ENCODE data around the gene KCNK1. TPM values are rescaled to one million over a fixed set of nuclear protein-coding genes. Genes with fewer than 3 reads are reported as not detected.

KCNK1 gene
- total RNA-seq, 4 donors from 2014 or later, result 2.2 to 5.5 (median 3.2) TPM

GRCh38 chr1:233714631-233715217 is 100.8 kb downstream of the KCNK1 start:
- no peak overlapping the region for H3K4me3 ChIP-seq
- peaks cover 0 to 5% (median 0%) of the 10 kb centered on the region in 3 donors for H3K9me3 ChIP-seq
- H3K4me1 ChIP-seq, result no peaks in the 10 kb centered on the region
- no peak for ATAC-seq
- H3K27me3 ChIP-seq, result no peaks in the 10 kb centered on the region
- 59 to 79% methylated on average over 3 to 4 of the region's 4 CpGs for WGBS, 2 donors (ENCODE audit: low coverage in 1 of 2)
- no peak overlapping the region for H3K27ac ChIP-seq
- H3K36me3 ChIP-seq, result no peaks in the 10 kb centered on the region
- TF ChIP-seq EP300 (IDR thresholded peaks at IDR 0.05), result no peak

GRCh38 chr1:233718057-233718456 is 104.2 kb downstream of the KCNK1 start:
- H3K27ac ChIP-seq, result no peak overlapping the region
- H3K9me3 ChIP-seq, result peaks cover 0 to 5% (median 0%) of the 10 kb centered on the region in 3 donors
- no peaks in the 10 kb centered on the region for H3K4me1 ChIP-seq
- no peaks in the 10 kb centered on the region for H3K27me3 ChIP-seq
- H3K36me3 ChIP-seq, result no peaks in the 10 kb centered on the region
- 97% methylated on average over 3 of the region's 3 CpGs; no CpG with 5 or more reads in 1 of the 2 donors for WGBS, 2 donors (ENCODE audit: low coverage in 1 of 2)
- no peak for TF ChIP-seq CTCF (IDR thresholded peaks at IDR 0.05)
- TF ChIP-seq POLR2AphosphoS5 (IDR thresholded peaks at IDR 0.05), result no peak
- no peak for TF ChIP-seq EP300 (IDR thresholded peaks at IDR 0.05)
- no peak for TF ChIP-seq POLR2A (IDR thresholded peaks at IDR 0.05)
- H3K4me3 ChIP-seq, result no peak overlapping the region
- no peak for ATAC-seq

- Histone ChIP-seq H3K27me3 (no peaks in the 10 kb centered on the region), H3K9me3 (peaks cover 0 to 5% (median 0%) of the 10 kb centered on the region in 3 donors), H3K36me3 (no peaks in the 10 kb centered on the region), H3K27ac (no peak overlapping the region), H3K4me1 (no peaks in the 10 kb centered on the region), H3K4me3 (no peak overlapping the region)
- TF ChIP-seq CTCF (IDR thresholded peaks at IDR 0.05) (no peak), EP300 (IDR thresholded peaks at IDR 0.05) (no peak), POLR2A (IDR thresholded peaks at IDR 0.05) (no peak), POLR2AphosphoS5 (IDR thresholded peaks at IDR 0.05) (no peak)
- 75 to 100% methylated on average over 1 to 4 of the region's 4 CpGs for WGBS, 2 donors (ENCODE audit: low coverage in 1 of 2)
- no peak for ATAC-seq
Observed at GRCh38 chr1:233719655-233720341, 105.9 kb downstream of the KCNK1 start.

- H3K27me3 ChIP-seq, result no peaks in the 10 kb centered on the region
- H3K27ac ChIP-seq, result no peak overlapping the region
- H3K4me3 ChIP-seq, result no peak overlapping the region
- WGBS, 2 donors (ENCODE audit: low coverage in 1 of 2), result 46 to 85% methylated on average over 2 to 4 of the region's 4 CpGs
- H3K9me3 ChIP-seq, result peaks cover 0 to 5% (median 0%) of the 10 kb centered on the region in 3 donors
- no peaks in the 10 kb centered on the region for H3K4me1 ChIP-seq
- ATAC-seq, result no peak
- H3K36me3 ChIP-seq, result no peaks in the 10 kb centered on the region
- TF ChIP-seq POLR2AphosphoS5 (IDR thresholded peaks at IDR 0.05) (no peak), EP300 (IDR thresholded peaks at IDR 0.05) (no peak), POLR2A (IDR thresholded peaks at IDR 0.05) (no peak), CTCF (IDR thresholded peaks at IDR 0.05) (no peak)
Observed at GRCh38 chr1:233721004-233721595, 107.2 kb downstream of the KCNK1 start.

Small RNAs within 50 kb of the gene (small RNA-seq; reads per million reads assigned to genes)
- 0 reads per million in 4 donors for gene MIR4427
